GM10266 (cell line): ENCODE measurements around the gene RANBP1.

Experiments
- DNase-seq: peaks from one replicate; pipeline ENCODE4 v3.0.0; 2012; ENCODE audit errors: extremely low spot score
- CTCF ChIP-seq: IDR thresholded peaks from 2 replicates; pipeline ENCODE4 v1.5.1; 2012; ENCODE audit warnings: mild to moderate bottlenecking, low read depth; ENCODE audit not compliant: control insufficient read depth, insufficient read depth; ENCODE audit errors: missing control alignments

RANBP1 gene

GRCh38 chr22:20079745-20080444, 36.0 kb upstream of the RANBP1 start, which contains the start of gene DGCR8:
Gene DGCR8, plus strand, starts transcription at chr22:20080241. Its CDS starts 5,723 bp downstream, at chr22:20085964.
- no peak for TF ChIP-seq CTCF
- DNase-seq: peak; percentile 99

GRCh38 chr22:20080445-20080775, 35.5 kb upstream of the RANBP1 start:
- TF ChIP-seq CTCF: no peak
- peak; percentile 93 for DNase-seq

- DNase-seq: peak; percentile 39
- no peak for TF ChIP-seq CTCF
Measured at GRCh38 chr22:20080776-20081654, 34.9 kb upstream of the RANBP1 start.

GRCh38 chr22:20083157-20083890, 32.6 kb upstream of the RANBP1 start:
- no peak for DNase-seq
- no peak for TF ChIP-seq CTCF

GRCh38 chr22:20083891-20084546, 31.9 kb upstream of the RANBP1 start:
- TF ChIP-seq CTCF: no peak
- DNase-seq: no peak

GRCh38 chr22:20084547-20085413, 31.1 kb upstream of the RANBP1 start:
- no peak for DNase-seq
- TF ChIP-seq CTCF: peak; percentile 47
